Measurements from ENCODE around the gene RNF14.

GRCh38 chr5:141941307-141941706 is 27.6 kb upstream of the RNF14 start:
- TF ChIP-seq CTCF (IDR thresholded peaks at IDR 0.05) (no peak), POLR2A (IDR thresholded peaks at IDR 0.05) (no peak)

Measured in esophagus squamous epithelium (tissue), 4 donors.